Chondrocyte (in vitro differentiated cells): ENCODE measurements around the gene CRYZL1. TPM values are rescaled to one million over a fixed set of nuclear protein-coding genes. Genes with fewer than 3 reads are reported as not detected.
A peak's percentile ranks its signal among the peaks of the same experiment; 100 is the strongest.

Experiments
- DNase-seq: peaks from one replicate; pipeline ENCODE4 v3.0.0; 2021; ENCODE audit warnings: mixed read lengths, low spot score
- H3K27ac Mint-ChIP-seq: one replicate; pipeline ENCODE4 v1.8.0; 2021; ENCODE audit warnings: mild to moderate bottlenecking, moderate library complexity, mixed read lengths; ENCODE audit not compliant: unreplicated experiment
- H3K27me3 Mint-ChIP-seq: 2 replicates; pipeline ENCODE4 v1.8.0; 2021; ENCODE audit warnings: low read depth, mixed read lengths
- H3K36me3 Mint-ChIP-seq: 2 replicates; pipeline ENCODE4 v1.8.0; 2021; ENCODE audit warnings: low read depth, mixed read lengths
- H3K4me1 Mint-ChIP-seq: 2 replicates; pipeline ENCODE4 v1.8.0; 2021; ENCODE audit warnings: low read depth, mild to moderate bottlenecking, mixed read lengths
- H3K4me3 Mint-ChIP-seq: one replicate; pipeline ENCODE4 v1.8.0; 2021; ENCODE audit warnings: mild to moderate bottlenecking, moderate library complexity, mixed read lengths; ENCODE audit not compliant: unreplicated experiment
- H3K9me3 Mint-ChIP-seq: 2 replicates; pipeline ENCODE4 v1.8.0; 2021; ENCODE audit warnings: low read depth, mixed read lengths
- CTCF ChIP-seq: fragments of 200-600 bp; sonication (generic); IDR thresholded peaks from 2 replicates; pipeline ENCODE4 v1.5.0; 2021; ENCODE audit warnings: antibody characterized with exemption, mild to moderate bottlenecking, moderate library complexity
- total RNA-seq: library from RNA; stranded (reverse); gene quantifications from 3 replicates; pipeline ENCODE4 v1.2.1, GENCODE V29; 2021

Gene CRYZL1
- total RNA-seq, 1 donor from 2014 or later: 30.4 TPM

DNA sequence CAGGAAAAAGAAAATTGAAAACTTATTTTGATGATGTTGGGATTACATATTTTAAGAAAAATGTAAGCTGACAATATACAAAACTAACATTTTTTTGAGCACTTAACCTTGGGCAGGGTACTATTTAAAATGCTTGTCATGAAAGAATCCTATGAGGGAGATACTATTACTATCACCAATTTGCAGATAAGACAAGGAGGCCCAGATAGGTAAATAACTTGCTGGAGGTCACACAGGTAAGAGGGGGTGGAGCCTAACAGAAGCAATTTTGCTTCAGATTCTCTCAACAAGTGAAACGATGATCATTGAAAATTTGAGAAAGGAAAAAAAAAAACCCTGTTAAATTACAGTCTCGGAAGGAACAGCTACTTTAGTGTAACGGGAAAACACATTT is 100.8 kb downstream of the CRYZL1 start:
- Mint-ChIP-seq H3K9me3 (no peaks in the 10 kb centered on the region), H3K27ac (peak overlapping the region; percentile 66), H3K4me3 (peak overlapping the region; percentile 95), H3K27me3 (no peaks in the 10 kb centered on the region), H3K36me3 (peaks cover 10% of the 10 kb centered on the region), H3K4me1 (peaks cover 35% of the 10 kb centered on the region)
- no peak for DNase-seq
- TF ChIP-seq CTCF: no peak

GRCh38 chr21:33539616-33540015 is 101.9 kb downstream of the CRYZL1 start:
- no peaks in the 10 kb centered on the region for H3K27me3 Mint-ChIP-seq
- no peak for DNase-seq
- H3K4me1 Mint-ChIP-seq: peaks cover 25% of the 10 kb centered on the region
- no peak for TF ChIP-seq CTCF
- H3K36me3 Mint-ChIP-seq: peaks cover 10% of the 10 kb centered on the region
- H3K27ac Mint-ChIP-seq: no peak overlapping the region
- no peak overlapping the region for H3K4me3 Mint-ChIP-seq
- H3K9me3 Mint-ChIP-seq: no peaks in the 10 kb centered on the region

Other genes with a start within 250 kb of the CRYZL1 start
- 58.1 to 58.4 TPM (median 58.3 TPM) in 3 replicates for gene IFNGR2, start 238.3 kb downstream of the CRYZL1 start, total RNA-seq
- gene TMEM50B, start 161.8 kb downstream of the CRYZL1 start, total RNA-seq: 26.8 to 31.0 TPM (median 28.7 TPM) in 3 replicates
- gene DNAJC28, start 150.0 kb downstream of the CRYZL1 start, total RNA-seq: 2.4 to 3.5 TPM (median 2.6 TPM) in 3 replicates
- 56.4 to 69.8 TPM (median 58.2 TPM) in 3 replicates for gene GART, start 99.6 kb downstream of the CRYZL1 start, total RNA-seq
- 216 to 269 TPM (median 220 TPM) in 3 replicates for gene SON, start 98.7 kb downstream of the CRYZL1 start, total RNA-seq
- gene DONSON, start 53.1 kb downstream of the CRYZL1 start, total RNA-seq: 17.9 to 23.9 TPM (median 18.7 TPM) in 3 replicates
- gene ITSN1, start 760 bp upstream of the CRYZL1 start, total RNA-seq: 29.8 to 39.7 TPM (median 31.3 TPM) in 3 replicates